IPS-18c (cell line): ENCODE results near the gene C12orf54.
"Not testable (repeated sequence)": the region's sequence is repeated elsewhere in the genome, so short reads cannot be mapped to it uniquely, and the experiment has no call there.

Source experiments
- H3K4me3 ChIP-seq: 2 replicates; pipeline ENCODE4 v1.7.0; 2013; ENCODE audit warnings: low read depth, mild to moderate bottlenecking, low read length, moderate library complexity; ENCODE audit not compliant: insufficient read depth
- H3K9me3 ChIP-seq: one replicate; pipeline ENCODE4 v1.6.1; 2013; ENCODE audit warnings: mild to moderate bottlenecking, low read length, moderate library complexity; ENCODE audit not compliant: control insufficient read depth, insufficient read depth

The C12orf54 gene

GRCh38 chr12:48482198-48482597 lies at the start of gene C12orf54:
Gene C12orf54 (plus strand): TSS chr12:48482498. CDS start chr12:48483297, 799 bp downstream.
- no peaks in the 10 kb centered on the region for H3K9me3 ChIP-seq
- H3K4me3 ChIP-seq, result no peak within 1 kb of the TSS

GRCh38 chr12:48434016-48434415 lies 48.3 kb upstream of the C12orf54 start:
- H3K4me3 ChIP-seq, H3K9me3 ChIP-seq: not testable (repeated sequence)

GRCh38 chr12:48441069-48441468 lies 41.2 kb upstream of the C12orf54 start:
- Histone ChIP-seq H3K4me3 (no peak overlapping the region), H3K9me3 (no peaks in the 10 kb centered on the region)

- H3K4me3 ChIP-seq, result no peak overlapping the region
- no peaks in the 10 kb centered on the region for H3K9me3 ChIP-seq
Observed at GRCh38 chr12:48442179-48442847, 40.0 kb upstream of the C12orf54 start.

GRCh38 chr12:48445538-48445937 lies 36.8 kb upstream of the C12orf54 start:
- Histone ChIP-seq H3K4me3 (no peak overlapping the region), H3K9me3 (no peaks in the 10 kb centered on the region)

GRCh38 chr12:48446161-48446776 lies 36.0 kb upstream of the C12orf54 start:
- H3K9me3 ChIP-seq, result no peaks in the 10 kb centered on the region

GRCh38 chr12:48447755-48448154 lies 34.5 kb upstream of the C12orf54 start:
- Histone ChIP-seq H3K9me3 (no peaks in the 10 kb centered on the region), H3K4me3 (no peak overlapping the region)

More at GRCh38 chr12:48446161-48446776, 36.0 kb upstream of the C12orf54 start:
- no peak overlapping the region for H3K4me3 ChIP-seq

- H3K9me3 ChIP-seq, result no peaks in the 10 kb centered on the region
- no peak overlapping the region for H3K4me3 ChIP-seq
Observed at GRCh38 chr12:48451372-48451771, 30.9 kb upstream of the C12orf54 start.

GRCh38 chr12:48452961-48453360 lies 29.3 kb upstream of the C12orf54 start:
- not testable (repeated sequence) for H3K4me3 ChIP-seq, H3K9me3 ChIP-seq

- H3K9me3 ChIP-seq, result no peaks in the 10 kb centered on the region
- no peak overlapping the region for H3K4me3 ChIP-seq
Observed at GRCh38 chr12:48454667-48455066, 27.6 kb upstream of the C12orf54 start.

- Histone ChIP-seq H3K9me3 (no peaks in the 10 kb centered on the region), H3K4me3 (no peak overlapping the region)
Observed at GRCh38 chr12:48455116-48455515, 27.2 kb upstream of the C12orf54 start.

- H3K4me3 ChIP-seq, result no peak overlapping the region
- no peaks in the 10 kb centered on the region for H3K9me3 ChIP-seq
Observed at GRCh38 chr12:48459259-48459658, 23.0 kb upstream of the C12orf54 start.

- not testable (repeated sequence) for H3K9me3 ChIP-seq
Observed at GRCh38 chr12:48469027-48469426, 13.3 kb upstream of the C12orf54 start.

GRCh38 chr12:48472259-48472658 lies 10.0 kb upstream of the C12orf54 start, which contains the start of gene ANP32D:
Gene ANP32D (plus strand): TSS chr12:48472559. CDS start chr12:48472665, 106 bp downstream.
- H3K9me3 ChIP-seq, result peaks cover 2% of the 10 kb centered on the region
- H3K4me3 ChIP-seq, result no peak within 1 kb of the TSS

More at GRCh38 chr12:48469027-48469426, 13.3 kb upstream of the C12orf54 start:
- H3K4me3 ChIP-seq, result not testable (repeated sequence)

GRCh38 chr12:48473061-48473460 lies 9.2 kb upstream of the C12orf54 start:
- Histone ChIP-seq H3K9me3 (peaks cover 2% of the 10 kb centered on the region), H3K4me3 (no peak overlapping the region)

GRCh38 chr12:48474497-48474896 lies 7.8 kb upstream of the C12orf54 start:
- H3K9me3 ChIP-seq, result not testable (repeated sequence)

GRCh38 chr12:48482930-48483329 lies 632 bp downstream of the C12orf54 start:
- no peak overlapping the region for H3K4me3 ChIP-seq
- H3K9me3 ChIP-seq, result no peaks in the 10 kb centered on the region

More at GRCh38 chr12:48474497-48474896, 7.8 kb upstream of the C12orf54 start:
- not testable (repeated sequence) for H3K4me3 ChIP-seq

GRCh38 chr12:48486261-48486660 lies 4.0 kb downstream of the C12orf54 start:
- Histone ChIP-seq H3K4me3 (no peak overlapping the region), H3K9me3 (peaks cover 2% of the 10 kb centered on the region)
